Spleen (tissue), 11 donors: ENCODE results near the gene SHANK1. TPM values are rescaled to one million over a fixed set of nuclear protein-coding genes. Genes with fewer than 3 reads are reported as not detected.

Experiments used
- DNase-seq: peaks from one replicate; pipeline ENCODE4 v3.0.0-alpha.2; 2020
- H3K27ac ChIP-seq, 8 donors: fragments of 200-600 bp; sonication (generic) in 7 of 8; 1 replicate in 4 of 8; 2 replicates in 4 of 8; pipeline versions ENCODE4 v1.5.0 to v1.8.0; 2016 to 2021; ENCODE audit warnings: inconsistent platforms in 4 of 8, mild to moderate bottlenecking in 4 of 8, moderate library complexity in 1 of 8
- H3K27me3 ChIP-seq, 7 donors: fragments of 200-600 bp; sonication (generic) in 6 of 7; replicated peaks in 1 of 7; 1 replicate in 4 of 7; 2 replicates in 3 of 7; pipeline versions ENCODE4 v1.5.0 to v1.8.0; 2016 to 2021; ENCODE audit warnings: inconsistent platforms in 3 of 7, mild to moderate bottlenecking in 1 of 7
- H3K36me3 ChIP-seq, 6 donors: fragments of 200-600 bp; sonication (generic) in 5 of 6; 1 replicate in 4 of 6; 2 replicates in 2 of 6; pipeline versions ENCODE4 v1.5.0 to v1.8.0; 2016 to 2021; ENCODE audit warnings: inconsistent platforms in 2 of 6
- H3K4me1 ChIP-seq, 6 donors: fragments of 200-600 bp; sonication (generic) in 5 of 6; 1 replicate in 3 of 6; 2 replicates in 3 of 6; pipeline versions ENCODE4 v1.5.0 to v1.8.0; 2016 to 2021; ENCODE audit warnings: inconsistent platforms in 3 of 6
- H3K4me3 ChIP-seq, 8 donors: fragments of 200-600 bp; sonication (generic) in 7 of 8; 1 replicate in 4 of 8; 2 replicates in 4 of 8; pipeline versions ENCODE4 v1.5.0 to v1.8.0; 2016 to 2021; ENCODE audit warnings: inconsistent platforms in 4 of 8, mild to moderate bottlenecking in 4 of 8, moderate library complexity in 2 of 8
- H3K9me3 ChIP-seq, 8 donors: fragments of 200-600 bp; sonication (generic) in 7 of 8; 1 replicate in 4 of 8; 2 replicates in 4 of 8; pipeline versions ENCODE4 v1.5.0 to v1.8.0; 2016 to 2021; ENCODE audit warnings: inconsistent platforms in 4 of 8
- POLR2A ChIP-seq, 3 donors: fragments of 450-650 bp; IDR thresholded peaks; one replicate each; pipeline ENCODE4 v1.5.1; 2017; ENCODE audit warnings: antibody characterized with exemption in 3 of 3, mild to moderate bottlenecking in 1 of 3
- POLR2AphosphoS5 ChIP-seq, 3 donors: sonication (generic); formaldehyde crosslinking; IDR thresholded peaks; one replicate each; pipeline ENCODE4 v1.5.1; 2017; ENCODE audit warnings: antibody characterized with exemption in 3 of 3
- WGBS, 5 donors: extraction: QIAGEN DNeasy Blood & Tissue Kit in 3 of 5; methylation state at CpG; one replicate each; pipeline versions ENCODE4 v1.1.5 to v1.1.7; 2013 to 2018; 5-methylcytosine and 5-hydroxymethylcytosine counted together
- intact Hi-C: fragments of 100-400 bp; cut with DNase I; formaldehyde crosslinking; loops from one replicate; pipeline ENCODE4 v1.15.0; 2023; ENCODE audit warnings: low total_unique reads
- polyA plus RNA-seq, 3 donors: library from polyadenylated mRNA; stranded (reverse); fragments of 200-250 nt; gene quantifications; one replicate each; pipeline ENCODE4 v1.2.1, GENCODE V29; 2013
- total RNA-seq, 7 donors: library from RNA; depleted of rRNA in 3 of 7; stranded (reverse); fragments of >200 nt in 3 of 7; fragmentation: NEBNext Ultra II Directional in 4 of 7; extraction: Animal tissue kit (Norgen Biotek cat#: 25700) in 4 of 7; gene quantifications; one replicate each; pipeline versions ENCODE4 v1.1.0 to v1.2.1, GENCODE V29; 2016 to 2021
- TF ChIP-seq, protein P1 (sequence below), 11 experiments: fragments of 200-600 bp in 7 of 11; fragments of 450-650 bp in 4 of 11; sonication (generic) in 4 of 11; IDR thresholded peaks in 8 of 11; conservative IDR thresholded peaks in 3 of 11; 1 replicate in 7 of 11; 2 replicates in 4 of 11; pipeline versions ENCODE4 v1.4.0 to v1.8.0; 2016 to 2021; ENCODE audit warnings: antibody characterized with exemption in 11 of 11, inconsistent platforms in 4 of 11, mild to moderate bottlenecking in 1 of 11
- donor health status: healthy with polysubstance abuse.
- donor health status: DM: no; HTN: no; CAD: no; lungs with moderate emphysema.
- donor health status: DM: no; HTN: no; CAD: no.
- donor health status: Bipolar disorder and iron deficiency.
- donor health status: healthy.
- donor health status: DM: no; HTN: no; CAD: no.
- donor health status: DM: yes; HTN: yes; CAD: no.

SHANK1 gene
- total and polyA plus RNA-seq, 10 donors: 0.07 to 1.8 (median 0.35) TPM; not detected in 2

GRCh38 chr19:50633973-50634372 is 85.6 kb downstream of the SHANK1 start:
- WGBS, 5 donors: 95 to 100% (median 97%) methylated on average over 2 of the region's 2 CpGs
- Histone ChIP-seq H3K9me3 (peaks cover 5 to 51% (median 41%) of the 10 kb centered on the region in 8 donors), H3K4me3 (no peak overlapping the region), H3K27ac (no peak overlapping the region), H3K27me3 (peaks cover 0 to 81% (median 23%) of the 10 kb centered on the region in 7 donors), H3K36me3 (no peaks in the 10 kb centered on the region), H3K4me1 (peaks cover 0 to 2% (median 0%) of the 10 kb centered on the region in 6 donors)
- intact Hi-C loops: no loop called here
- TF ChIP-seq POLR2AphosphoS5 (IDR thresholded peaks at IDR 0.05) (no peak), POLR2A (IDR thresholded peaks at IDR 0.05) (no peak)
- TF ChIP-seq, protein P1, sequence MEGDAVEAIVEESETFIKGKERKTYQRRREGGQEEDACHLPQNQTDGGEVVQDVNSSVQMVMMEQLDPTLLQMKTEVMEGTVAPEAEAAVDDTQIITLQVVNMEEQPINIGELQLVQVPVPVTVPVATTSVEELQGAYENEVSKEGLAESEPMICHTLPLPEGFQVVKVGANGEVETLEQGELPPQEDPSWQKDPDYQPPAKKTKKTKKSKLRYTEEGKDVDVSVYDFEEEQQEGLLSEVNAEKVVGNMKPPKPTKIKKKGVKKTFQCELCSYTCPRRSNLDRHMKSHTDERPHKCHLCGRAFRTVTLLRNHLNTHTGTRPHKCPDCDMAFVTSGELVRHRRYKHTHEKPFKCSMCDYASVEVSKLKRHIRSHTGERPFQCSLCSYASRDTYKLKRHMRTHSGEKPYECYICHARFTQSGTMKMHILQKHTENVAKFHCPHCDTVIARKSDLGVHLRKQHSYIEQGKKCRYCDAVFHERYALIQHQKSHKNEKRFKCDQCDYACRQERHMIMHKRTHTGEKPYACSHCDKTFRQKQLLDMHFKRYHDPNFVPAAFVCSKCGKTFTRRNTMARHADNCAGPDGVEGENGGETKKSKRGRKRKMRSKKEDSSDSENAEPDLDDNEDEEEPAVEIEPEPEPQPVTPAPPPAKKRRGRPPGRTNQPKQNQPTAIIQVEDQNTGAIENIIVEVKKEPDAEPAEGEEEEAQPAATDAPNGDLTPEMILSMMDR (IDR thresholded peaks at IDR 0.05 in 8 of 11, conservative IDR thresholded peaks at IDR 0.05 in 3 of 11): no peak
- DNase-seq: peak; percentile 8

- no peaks in the 10 kb centered on the region for H3K36me3 ChIP-seq
- WGBS, 5 donors: 73 to 92% (median 81%) methylated on average over 2 of the region's 2 CpGs
- no peak overlapping the region for H3K27ac ChIP-seq
- DNase-seq: peak; percentile 2
- TF ChIP-seq, protein P1 (IDR thresholded peaks at IDR 0.05 in 8 of 11, conservative IDR thresholded peaks at IDR 0.05 in 3 of 11): no peak
- TF ChIP-seq POLR2AphosphoS5 (IDR thresholded peaks at IDR 0.05): no peak
- TF ChIP-seq POLR2A (IDR thresholded peaks at IDR 0.05): no peak
- H3K27me3 ChIP-seq: peaks cover 0 to 75% (median 17%) of the 10 kb centered on the region in 7 donors
- H3K4me1 ChIP-seq: no peaks in the 10 kb centered on the region
- H3K4me3 ChIP-seq: no peak overlapping the region
- intact Hi-C loops: no loop called here
- H3K9me3 ChIP-seq: peaks cover 5 to 51% (median 41%) of the 10 kb centered on the region in 8 donors
These were observed 86.2 kb downstream of the SHANK1 start for GRCh38 chr19:50633359-50633758.

DNA sequence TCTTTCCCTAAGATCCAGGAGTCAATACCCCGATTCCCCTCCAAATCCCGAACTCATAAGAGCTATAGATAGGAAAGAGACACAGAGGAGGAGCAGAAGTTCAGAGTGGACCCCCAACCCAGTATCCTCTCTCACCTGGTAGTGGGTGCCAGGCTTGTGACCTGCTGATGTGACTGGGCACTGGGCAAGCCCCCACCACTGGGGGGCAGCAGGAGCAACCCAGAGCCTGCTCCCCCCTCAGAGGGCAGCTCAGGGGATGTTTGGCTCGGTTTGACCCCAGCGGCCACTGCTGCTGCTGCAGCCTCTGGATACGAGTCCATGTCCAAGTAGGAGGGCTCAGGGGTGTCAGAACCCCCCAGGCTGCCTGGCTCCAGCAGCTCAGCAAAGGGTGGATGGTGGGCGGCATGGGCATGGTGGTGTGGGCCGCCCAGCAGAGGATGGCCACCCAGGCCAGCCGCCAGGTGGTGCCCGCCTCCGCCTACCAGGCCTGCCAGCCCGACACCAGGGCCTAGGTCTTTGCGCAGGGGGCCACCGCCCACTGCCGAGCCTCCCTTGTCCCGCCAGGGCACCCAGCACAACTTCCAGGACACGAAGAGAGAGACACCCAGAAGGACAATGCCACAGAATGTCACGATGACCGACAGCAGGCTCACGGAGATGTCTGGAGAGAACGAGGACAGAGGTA is 87.3 kb downstream of the SHANK1 start:
- Histone ChIP-seq H3K27ac (no peak overlapping the region), H3K4me3 (no peak overlapping the region), H3K4me1 (no peaks in the 10 kb centered on the region), H3K9me3 (peaks cover 5 to 51% (median 41%) of the 10 kb centered on the region in 8 donors), H3K36me3 (no peaks in the 10 kb centered on the region), H3K27me3 (peaks cover 0 to 64% (median 8%) of the 10 kb centered on the region in 7 donors)
- TF ChIP-seq POLR2A (IDR thresholded peaks at IDR 0.05): no peak
- no peak for TF ChIP-seq POLR2AphosphoS5 (IDR thresholded peaks at IDR 0.05)
- TF ChIP-seq, protein P1 (IDR thresholded peaks at IDR 0.05 in 8 of 11, conservative IDR thresholded peaks at IDR 0.05 in 3 of 11): no peak
- 61 to 80% (median 76%) methylated on average over 14 to 20 of the region's 20 CpGs for WGBS, 5 donors
- intact Hi-C loops: no loop called here
- peak; percentile 43 for DNase-seq

- Histone ChIP-seq H3K36me3 (no peaks in the 10 kb centered on the region), H3K27me3 (peaks cover 0 to 48% (median 0%) of the 10 kb centered on the region in 7 donors), H3K27ac (no peak overlapping the region), H3K9me3 (peaks cover 5 to 33% (median 26%) of the 10 kb centered on the region in 8 donors), H3K4me3 (no peak overlapping the region), H3K4me1 (no peaks in the 10 kb centered on the region)
- WGBS, 5 donors: 74 to 87% (median 77%) methylated on average over 8 to 14 of the region's 14 CpGs
- intact Hi-C loops: no loop called here
- DNase-seq: peak; percentile 29
- no peak for TF ChIP-seq POLR2A (IDR thresholded peaks at IDR 0.05)
- TF ChIP-seq, protein P1 (IDR thresholded peaks at IDR 0.05 in 8 of 11, conservative IDR thresholded peaks at IDR 0.05 in 3 of 11): no peak
- no peak for TF ChIP-seq POLR2AphosphoS5 (IDR thresholded peaks at IDR 0.05)
These were observed 89.8 kb downstream of the SHANK1 start for GRCh38 chr19:50629801-50630200.
